ENCODE measurements around the gene AKR1C2.
"Not testable (repeated sequence)": the region's sequence is repeated elsewhere in the genome, so short reads cannot be mapped to it uniquely, and the experiment has no call there.

GRCh38 chr10:5052951-5053500 lies 49.4 kb upstream of the AKR1C2 start:
- not testable (repeated sequence) for TF ChIP-seq POLR2A, CTCF (IDR thresholded peaks at IDR 0.05)

Data from heart left ventricle (tissue), 13 donors.